B cell (primary cell): Measurements from ENCODE around the gene WDR18. TPM values are rescaled to one million over a fixed set of nuclear protein-coding genes. Genes with fewer than 3 reads are reported as not detected.

Experiments
- ATAC-seq: fragments of 200-7000 bp; cut with Tn5 transposase; one replicate; pipeline ENCODE4 v1.10.0; 2021; ENCODE audit warnings: low read depth, mild to moderate bottlenecking, moderate number of reproducible peaks, moderate library complexity
- CTCF ChIA-PET: fragments of 350-600 bp; sonication (Branson Sonifier 250); formaldehyde crosslinking; loops from one replicate; lab custom pipeline; 2021; ENCODE audit warnings: antibody characterized with exemption, inconsistent platforms; lab: Charles Lee
- POLR2A ChIA-PET: fragments of 350-600 bp; sonication (Branson Sonifier 250); formaldehyde crosslinking; loops from one replicate; lab custom pipeline; 2021; ENCODE audit warnings: antibody characterized with exemption; lab: Charles Lee
- DNase-seq: peaks from one replicate; pipeline ENCODE4 v3.0.0; 2013
- H2AFZ ChIP-seq: 2 replicates; pipeline ENCODE4 v1.6.1; 2012; ENCODE audit warnings: mild to moderate bottlenecking, low read depth, low read length; ENCODE audit not compliant: insufficient read depth, poor library complexity, severe bottlenecking
- H3K27ac ChIP-seq, 2 donors: 1 replicate in 1 of 2; 2 replicates in 1 of 2; pipeline ENCODE4 v1.5.1; 2012 to 2013; ENCODE audit warnings: low read length in 2 of 2, mild to moderate bottlenecking in 2 of 2, moderate library complexity in 1 of 2
- H3K27me3 ChIP-seq, 4 experiments: fragments of 200-600 bp in 1 of 4; sonication (generic) in 1 of 4; replicated peaks in 1 of 4; 1 replicate in 2 of 4; 2 replicates in 2 of 4; pipeline versions ENCODE4 v1.6.1 to v1.7.0; 2013 to 2016; ENCODE audit warnings: low read length in 3 of 4, mild to moderate bottlenecking in 2 of 4, mixed read lengths in 1 of 4, moderate library complexity in 1 of 4; ENCODE audit not compliant: insufficient read depth in 4 of 4, control insufficient read depth in 3 of 4; ENCODE audit errors: control extremely low read depth in 1 of 4
- H3K36me3 ChIP-seq, 2 experiments: replicated peaks in 1 of 2; 1 replicate in 1 of 2; 2 replicates in 1 of 2; pipeline versions ENCODE4 v1.6.1 to v1.7.1; 2013; ENCODE audit warnings: low read length in 1 of 2; ENCODE audit not compliant: insufficient read depth in 2 of 2, control insufficient read depth in 1 of 2; ENCODE audit errors: control extremely low read depth in 1 of 2, extremely low read depth in 1 of 2
- H3K4me1 ChIP-seq, 2 donors: fragments of 200-600 bp in 1 of 2; sonication (generic) in 1 of 2; 1 replicate in 1 of 2; 2 replicates in 1 of 2; pipeline versions ENCODE4 v1.5.1 to v1.6.1; 2013 to 2017; ENCODE audit warnings: low read length in 2 of 2; ENCODE audit not compliant: control insufficient read depth in 2 of 2, insufficient read depth in 2 of 2
- H3K4me2 ChIP-seq: replicated peaks from 2 replicates; pipeline ENCODE3; 2012; ENCODE audit warnings: mild to moderate bottlenecking, low read depth, low read length; ENCODE audit not compliant: poor library complexity, severe bottlenecking
- H3K4me3 ChIP-seq, 5 experiments: fragments of 200-600 bp in 1 of 5; sonication (generic) in 1 of 5; 1 replicate in 3 of 5; 2 replicates in 2 of 5; pipeline versions ENCODE4 v1.5.1 to v1.7.0; 2011 to 2016; ENCODE audit warnings: low read length in 4 of 5, mild to moderate bottlenecking in 4 of 5, low read depth in 2 of 5, control low read depth in 1 of 5, moderate library complexity in 1 of 5; ENCODE audit not compliant: insufficient read depth in 1 of 5; ENCODE audit errors: control extremely low read depth in 1 of 5, extremely low read depth in 1 of 5
- H3K79me2 ChIP-seq: fragments of 200-600 bp; sonication (generic); one replicate; pipeline ENCODE4 v1.6.0; 2016; ENCODE audit warnings: low read length; ENCODE audit not compliant: control insufficient read depth, insufficient read depth
- H3K9ac ChIP-seq: fragments of 200-600 bp; sonication (generic); 2 replicates; pipeline ENCODE4 v1.6.1; 2017; ENCODE audit warnings: mild to moderate bottlenecking, low read length, moderate library complexity
- H3K9me3 ChIP-seq, 3 donors: one replicate each; pipeline versions ENCODE4 v1.6.1 to v1.7.1; 2013; ENCODE audit warnings: low read length in 2 of 3; ENCODE audit not compliant: control insufficient read depth in 2 of 3, insufficient read depth in 1 of 3; ENCODE audit errors: control extremely low read depth in 1 of 3
- H4K20me1 ChIP-seq: 2 replicates; pipeline ENCODE4 v1.6.0; 2012; ENCODE audit warnings: mild to moderate bottlenecking, low read length; ENCODE audit not compliant: insufficient read depth, control insufficient read depth, poor library complexity, severe bottlenecking
- H3K27ac Mint-ChIP-seq: one replicate; pipeline ENCODE4 v1.8.0; 2021; ENCODE audit warnings: mixed read lengths
- H3K27me3 Mint-ChIP-seq: one replicate; pipeline ENCODE4 v1.8.0; 2021; ENCODE audit warnings: mixed read lengths
- H3K4me1 Mint-ChIP-seq: one replicate; pipeline ENCODE4 v1.8.0; 2021; ENCODE audit warnings: mixed read lengths
- H3K4me3 Mint-ChIP-seq: one replicate; pipeline ENCODE4 v1.8.0; 2021; ENCODE audit warnings: mixed read lengths
- H3K9me3 Mint-ChIP-seq: one replicate; pipeline ENCODE4 v1.8.0; 2022; ENCODE audit warnings: mixed read lengths; ENCODE audit not compliant: insufficient read depth
- EZH2 ChIP-seq: IDR thresholded peaks from 2 replicates; pipeline ENCODE4 v1.6.1; 2012; ENCODE audit warnings: borderline replicate concordance, low read depth, mild to moderate bottlenecking, moderate library complexity, low read length; ENCODE audit not compliant: insufficient read depth, poor library complexity, severe bottlenecking
- WGBS: methylation state at CpG from one replicate; pipeline ENCODE4 v1.1.5; 2013; ENCODE audit warnings: missing lambda C conversion rate; ENCODE audit not compliant: insufficient coverage; 5-methylcytosine and 5-hydroxymethylcytosine counted together
- intact Hi-C: fragments of 100-400 bp; cut with micrococcal nuclease; formaldehyde crosslinking; loops from one replicate; pipeline ENCODE4 v1.10.0; 2022
- polyA plus RNA-seq: library from polyadenylated mRNA; depleted of rRNA; stranded (reverse); fragments of >200 nt; gene quantifications from 2 replicates; pipeline ENCODE4 v1.2.3, GENCODE V29; 2012
- total RNA-seq, 2 donors: library from RNA; stranded (reverse); fragments of 120-200 nt in 1 of 2; gene quantifications; 1 replicate in 1 of 2; 2 replicates in 1 of 2; pipeline versions ENCODE4 v1.2.3 to v1.2.4, GENCODE V29; 2013 to 2022
- TF ChIP-seq, protein P1 (sequence below): fragments of 200-600 bp; IDR thresholded peaks from one replicate; pipeline ENCODE4 v1.8.0; 2022; ENCODE audit warnings: antibody characterized with exemption, mild to moderate bottlenecking

WDR18 gene
- total and polyA plus RNA-seq, 2 donors (not counting 1 experiment from before 2014, with no cell fraction given), result 48.5 to 60.5 TPM

DNA sequence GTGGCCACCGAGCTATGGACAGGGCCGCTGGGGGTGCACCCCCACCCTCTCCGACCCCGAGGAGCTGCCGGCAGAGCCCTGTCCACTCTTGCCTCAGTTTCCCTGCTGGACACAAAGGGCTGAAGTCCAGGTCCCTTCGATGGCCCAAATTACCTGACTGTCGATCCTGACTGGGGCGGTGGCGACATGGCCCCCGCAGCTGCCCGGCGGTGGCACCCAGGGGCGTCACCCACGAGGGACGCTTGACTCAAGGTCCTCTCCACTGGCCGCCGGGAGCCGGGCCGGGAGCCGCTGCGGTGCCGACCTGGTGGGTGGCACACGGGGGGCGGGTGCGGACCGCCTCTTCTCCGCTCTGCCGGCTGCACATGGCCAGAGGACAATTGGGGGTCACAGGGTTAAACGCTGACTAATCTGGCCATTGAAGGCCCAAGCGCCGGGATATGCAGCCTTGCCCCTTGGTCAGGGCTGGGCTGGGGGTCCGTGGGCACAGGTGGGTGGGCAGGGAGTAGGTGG, 42.0 kb upstream of the WDR18 start:
- WGBS, result 95% methylated on average over 32 of the region's 32 CpGs
- no peak overlapping the region for H3K4me3 Mint-ChIP-seq
- H3K27me3 Mint-ChIP-seq, result no peaks in the 10 kb centered on the region
- Histone ChIP-seq H4K20me1 (peaks cover 25% of the 10 kb centered on the region), H2AFZ (no peak overlapping the region), H3K27ac (no peak overlapping the region), H3K9me3 (peaks cover 0 to 19% (median 3%) of the 10 kb centered on the region in 3 donors), H3K27me3 (no peaks in the 10 kb centered on the region), H3K36me3 (peaks cover 2% of the 10 kb centered on the region in 2 experiments), H3K79me2 (peaks cover 42% of the 10 kb centered on the region), H3K9ac (no peak overlapping the region), H3K4me2 (peak overlapping the region; percentile 96), H3K4me3 (no peak overlapping the region), H3K4me1 (peaks cover 22 to 40% of the 10 kb centered on the region in 2 donors)
- peaks cover 2% of the 10 kb centered on the region for H3K9me3 Mint-ChIP-seq
- DNase-seq (no peak), ATAC-seq (no peak)
- intact Hi-C loops, result no loop called here
- ChIA-PET CTCF (no interaction called here), POLR2A (interaction anchor here (0.5 kb wide), 1 partner anchor 44 kb away, joined by 3 read pairs; no protein-coding TSS in a partner anchor)
- TF ChIP-seq, protein P1, sequence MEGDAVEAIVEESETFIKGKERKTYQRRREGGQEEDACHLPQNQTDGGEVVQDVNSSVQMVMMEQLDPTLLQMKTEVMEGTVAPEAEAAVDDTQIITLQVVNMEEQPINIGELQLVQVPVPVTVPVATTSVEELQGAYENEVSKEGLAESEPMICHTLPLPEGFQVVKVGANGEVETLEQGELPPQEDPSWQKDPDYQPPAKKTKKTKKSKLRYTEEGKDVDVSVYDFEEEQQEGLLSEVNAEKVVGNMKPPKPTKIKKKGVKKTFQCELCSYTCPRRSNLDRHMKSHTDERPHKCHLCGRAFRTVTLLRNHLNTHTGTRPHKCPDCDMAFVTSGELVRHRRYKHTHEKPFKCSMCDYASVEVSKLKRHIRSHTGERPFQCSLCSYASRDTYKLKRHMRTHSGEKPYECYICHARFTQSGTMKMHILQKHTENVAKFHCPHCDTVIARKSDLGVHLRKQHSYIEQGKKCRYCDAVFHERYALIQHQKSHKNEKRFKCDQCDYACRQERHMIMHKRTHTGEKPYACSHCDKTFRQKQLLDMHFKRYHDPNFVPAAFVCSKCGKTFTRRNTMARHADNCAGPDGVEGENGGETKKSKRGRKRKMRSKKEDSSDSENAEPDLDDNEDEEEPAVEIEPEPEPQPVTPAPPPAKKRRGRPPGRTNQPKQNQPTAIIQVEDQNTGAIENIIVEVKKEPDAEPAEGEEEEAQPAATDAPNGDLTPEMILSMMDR, result no peak
- TF ChIP-seq EZH2, result no peak
- H3K27ac Mint-ChIP-seq, result no peak overlapping the region
- H3K4me1 Mint-ChIP-seq, result peaks cover 42% of the 10 kb centered on the region

DNA sequence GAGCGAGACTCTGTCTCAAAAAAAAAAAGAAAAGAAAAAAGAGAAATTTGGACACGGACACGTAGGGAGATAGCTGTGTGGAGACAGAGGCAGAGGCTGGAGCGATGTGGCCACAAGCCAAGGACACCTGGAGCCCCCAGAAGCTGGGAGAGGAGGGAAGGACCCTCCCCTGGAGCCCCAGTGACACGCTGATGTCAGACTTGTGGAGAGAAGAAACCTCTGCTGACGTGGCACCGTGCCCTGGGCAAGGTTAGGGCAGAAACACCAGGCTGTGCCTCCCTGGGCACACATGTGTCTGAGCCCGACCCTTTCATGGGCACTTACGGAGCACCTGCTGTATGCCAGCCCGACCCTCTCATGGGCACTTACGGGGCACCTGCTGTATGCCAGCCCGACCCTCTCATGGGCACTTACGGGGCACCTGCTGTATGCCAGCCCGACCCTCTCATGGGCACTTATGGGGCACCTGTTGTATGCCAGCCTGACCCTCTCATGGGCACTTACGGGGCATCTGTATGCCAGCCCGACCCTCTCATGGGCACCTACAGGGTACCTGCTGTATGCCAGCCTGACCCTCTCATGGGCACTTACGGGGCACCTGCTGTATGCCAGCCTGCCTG, 40.5 kb upstream of the WDR18 start:
- Mint-ChIP-seq H3K4me1 (peaks cover 48% of the 10 kb centered on the region), H3K27me3 (no peaks in the 10 kb centered on the region), H3K27ac (no peak overlapping the region), H3K4me3 (no peak overlapping the region), H3K9me3 (no peaks in the 10 kb centered on the region)
- 98% methylated on average over 16 of the region's 17 CpGs for WGBS
- CTCF ChIA-PET, result no interaction called here
- Histone ChIP-seq H3K4me3 (no peak overlapping the region), H3K9ac (no peak overlapping the region), H2AFZ (no peak overlapping the region), H3K4me1 (peaks cover 34 to 44% of the 10 kb centered on the region in 2 donors), H4K20me1 (peaks cover 25% of the 10 kb centered on the region), H3K9me3 (peaks cover 0 to 10% (median 0%) of the 10 kb centered on the region in 3 donors), H3K4me2 (no peak overlapping the region), H3K79me2 (peaks cover 34% of the 10 kb centered on the region), H3K27me3 (no peaks in the 10 kb centered on the region), H3K36me3 (no peaks in the 10 kb centered on the region), H3K27ac (no peak overlapping the region)
- ATAC-seq (no peak), DNase-seq (no peak)
- TF ChIP-seq EZH2, result no peak
- TF ChIP-seq, protein P1, result no peak
- POLR2A ChIA-PET, result interaction anchor here (0.6 to 1.2 kb wide), 4 partner anchors 10 to 189 kb away, joined by 3 to 6 read pairs (median 3); no protein-coding TSS in a partner anchor
- intact Hi-C loops, result no loop called here
